WI38 (cell line): Measurements from ENCODE around the gene APP.

ENCODE experiments used
- H3K4me3 ChIP-seq: 2 replicates; pipeline ENCODE4 v1.5.1; 2011; ENCODE audit warnings: low read depth, mild to moderate bottlenecking, control low read depth, low read length
- CTCF ChIP-seq: IDR thresholded peaks from 2 replicates; pipeline ENCODE4 v1.5.1; 2012; ENCODE audit warnings: low read depth, mild to moderate bottlenecking, control low read depth, low read length

APP gene

GRCh38 chr21:26123012-26123411 lies 47.6 kb downstream of the APP start:
- no peak for TF ChIP-seq CTCF

GRCh38 chr21:26120828-26121227 lies 49.7 kb downstream of the APP start:
- TF ChIP-seq CTCF = no peak

More at GRCh38 chr21:26123012-26123411, 47.6 kb downstream of the APP start:
- no peak overlapping the region for H3K4me3 ChIP-seq

DNA sequence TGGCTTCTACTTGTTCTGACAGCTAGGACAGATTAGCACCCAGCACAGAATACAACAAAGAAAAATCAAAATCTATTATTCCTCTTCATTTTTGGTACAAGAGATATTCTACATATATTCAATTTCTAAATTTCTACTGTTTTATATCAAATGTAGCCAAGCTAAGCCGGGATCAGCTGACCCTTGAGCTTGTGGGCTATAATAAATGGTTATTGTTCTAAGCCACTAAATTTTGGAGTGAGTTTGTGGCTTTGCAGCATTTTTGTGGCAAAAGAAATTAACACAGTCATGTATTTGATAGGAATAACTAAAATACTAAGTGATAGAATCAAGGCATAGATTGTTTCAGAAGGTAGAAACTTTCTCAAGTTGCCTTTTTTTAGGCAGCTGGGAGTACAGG lies 50.7 kb downstream of the APP start:
- no peak overlapping the region for H3K4me3 ChIP-seq
- TF ChIP-seq CTCF = no peak

More at GRCh38 chr21:26120828-26121227, 49.7 kb downstream of the APP start:
- no peak overlapping the region for H3K4me3 ChIP-seq

- no peak for TF ChIP-seq CTCF
- H3K4me3 ChIP-seq = no peak overlapping the region
Measured at GRCh38 chr21:26118938-26119540, 51.5 kb downstream of the APP start.

- TF ChIP-seq CTCF = no peak
- H3K4me3 ChIP-seq = no peak overlapping the region
Measured at GRCh38 chr21:26117972-26118367, 52.6 kb downstream of the APP start.

DNA sequence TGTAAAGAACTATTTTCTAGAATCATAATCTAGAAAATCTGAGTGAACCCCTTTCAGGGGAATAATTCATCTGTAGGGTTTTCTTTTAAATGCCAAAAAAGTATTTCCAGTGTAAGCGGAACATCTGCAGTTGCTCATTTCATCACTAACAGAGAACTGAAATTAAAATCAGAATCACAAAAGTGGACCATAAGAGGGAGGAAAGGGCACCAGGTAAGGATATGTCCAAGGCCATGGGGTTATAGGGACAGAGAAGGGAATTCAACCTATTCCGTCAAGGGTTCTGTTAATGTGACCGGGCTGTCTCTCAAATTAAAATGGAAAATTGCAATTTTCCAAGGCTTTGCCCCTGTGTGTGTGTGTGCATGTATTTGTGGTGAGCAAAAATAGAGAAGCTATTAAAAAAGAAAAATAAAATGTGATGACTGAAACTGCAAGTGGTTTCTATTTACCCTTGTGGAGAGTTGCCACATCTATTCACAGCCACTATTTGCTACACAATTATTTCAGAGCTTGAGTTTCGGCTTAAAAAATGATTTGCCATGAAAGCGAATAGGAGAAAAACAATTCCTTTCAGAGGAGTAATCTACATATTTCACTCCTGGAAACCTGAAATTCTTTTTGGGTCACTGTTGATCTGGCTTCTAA lies 53.1 kb downstream of the APP start:
- no peak for TF ChIP-seq CTCF
- H3K4me3 ChIP-seq = no peak overlapping the region

DNA sequence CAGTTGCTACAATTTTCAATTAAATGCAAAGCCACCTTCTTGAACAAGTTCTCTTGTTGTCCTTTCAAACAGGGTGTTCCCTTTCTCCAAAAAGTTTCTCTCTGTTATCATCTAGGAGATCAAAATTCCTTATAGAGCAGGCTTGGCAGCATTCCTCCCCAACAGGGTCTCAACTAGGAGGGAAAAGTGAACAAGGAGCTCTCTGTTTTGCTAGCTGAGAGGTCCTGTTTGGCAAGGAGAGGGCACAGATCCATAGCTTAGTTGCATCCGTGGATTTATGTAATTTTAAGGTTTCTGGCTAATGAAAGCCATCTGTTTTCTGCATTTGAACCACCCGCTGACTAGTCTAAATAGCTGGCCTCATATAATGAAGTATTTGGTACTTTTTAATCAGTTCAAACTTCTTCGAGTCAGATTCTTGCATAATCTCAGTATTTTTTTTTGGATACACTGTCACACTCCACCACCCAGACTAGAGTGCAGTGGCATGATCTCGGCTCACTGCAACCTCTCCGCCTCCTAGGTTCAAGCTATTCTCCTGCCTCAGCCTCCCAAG lies 54.0 kb downstream of the APP start:
- H3K4me3 ChIP-seq = no peak overlapping the region
- TF ChIP-seq CTCF = no peak
